OCI-LY1 (cell line): ENCODE data around the gene PCBD1.

Experiments
- CTCF ChIP-seq: fragments of 200-600 bp; sonication (generic), shearing (Covaris generic); IDR thresholded peaks from 2 replicates; pipeline ENCODE4 v1.5.1; 2017; ENCODE audit warnings: mild to moderate bottlenecking, antibody characterized with exemption, low read length, moderate library complexity, mixed read lengths
- EZH2 ChIP-seq: fragments of 200-600 bp; sonication (generic), shearing (Covaris generic); IDR thresholded peaks from 2 replicates; pipeline ENCODE4 v1.8.0; 2017; ENCODE audit warnings: borderline replicate concordance, mixed run types, mild to moderate bottlenecking, antibody characterized with exemption, low read length, moderate library complexity, mixed read lengths

- no peak for TF ChIP-seq CTCF
- no peak for TF ChIP-seq EZH2
These were observed 54.8 kb downstream of the PCBD1 start for GRCh38 chr10:70833601-70834000.
